GM18517 (cell line): Measurements from ENCODE around the gene SECISBP2.

Experiments used
- ATAC-seq: cut with Tn5 transposase; IDR thresholded peaks from one replicate; pipeline ENCODE4 v1.9.1; 2021; ENCODE audit warnings: mild to moderate bottlenecking, moderate library complexity; ENCODE audit not compliant: unreplicated experiment

SECISBP2 gene

DNA sequence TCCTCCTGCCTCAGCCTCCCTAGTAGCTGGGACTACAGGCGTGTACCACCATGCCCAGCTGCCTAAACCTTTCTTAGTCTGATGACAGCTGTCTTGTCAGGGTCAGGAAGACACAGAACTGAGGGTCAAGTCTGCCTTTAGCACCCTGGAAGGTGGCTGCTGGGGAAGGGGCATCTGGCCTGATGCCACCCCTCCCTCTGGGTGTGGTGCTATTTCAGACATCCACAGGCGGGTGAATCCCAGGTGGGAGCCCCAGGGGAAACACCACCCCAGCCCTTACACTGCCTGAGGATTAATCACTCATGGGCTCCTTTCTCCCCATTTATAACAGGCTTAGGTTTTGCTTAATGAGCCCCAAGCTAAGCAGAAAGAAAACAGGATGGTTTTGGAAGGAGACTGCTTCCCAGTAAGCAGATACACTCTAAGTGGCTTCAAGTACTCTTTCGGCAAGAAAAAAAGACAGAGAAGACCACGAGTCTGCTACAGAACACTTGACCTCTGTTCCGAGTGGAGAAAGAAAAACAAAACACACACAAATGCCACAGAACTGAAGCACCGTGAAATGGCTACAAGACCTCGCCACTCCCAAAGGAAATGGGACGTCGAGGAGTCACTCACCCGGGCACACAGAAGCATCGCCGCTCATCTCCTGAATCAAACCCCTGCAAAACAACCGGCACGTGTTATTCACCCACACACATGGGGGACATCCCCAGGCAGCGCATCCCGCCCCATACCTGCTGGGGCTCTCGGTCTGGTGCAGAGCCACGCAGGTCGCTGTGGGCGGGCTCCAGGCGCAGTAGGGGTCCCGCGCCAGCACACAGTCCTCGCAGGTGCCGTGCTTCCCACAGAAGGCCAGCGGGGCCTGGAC, 62.4 kb downstream of the SECISBP2 start:
- no peak for ATAC-seq

DNA sequence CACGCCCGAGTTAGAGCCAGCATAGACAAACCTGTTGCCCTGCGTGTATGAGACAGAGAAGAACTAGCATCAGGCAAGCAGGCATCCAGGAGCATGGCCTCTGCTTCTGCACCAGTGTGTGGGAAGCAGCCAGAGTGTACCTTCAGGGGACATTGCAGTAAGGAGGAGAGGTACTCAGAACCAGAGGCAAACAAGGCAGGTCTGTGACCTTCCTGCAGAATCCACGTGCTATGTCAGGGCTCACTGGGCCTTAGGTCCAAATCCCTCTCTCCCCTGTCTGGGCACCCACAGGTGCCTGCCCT, 63.0 kb downstream of the SECISBP2 start:
- no peak for ATAC-seq

DNA sequence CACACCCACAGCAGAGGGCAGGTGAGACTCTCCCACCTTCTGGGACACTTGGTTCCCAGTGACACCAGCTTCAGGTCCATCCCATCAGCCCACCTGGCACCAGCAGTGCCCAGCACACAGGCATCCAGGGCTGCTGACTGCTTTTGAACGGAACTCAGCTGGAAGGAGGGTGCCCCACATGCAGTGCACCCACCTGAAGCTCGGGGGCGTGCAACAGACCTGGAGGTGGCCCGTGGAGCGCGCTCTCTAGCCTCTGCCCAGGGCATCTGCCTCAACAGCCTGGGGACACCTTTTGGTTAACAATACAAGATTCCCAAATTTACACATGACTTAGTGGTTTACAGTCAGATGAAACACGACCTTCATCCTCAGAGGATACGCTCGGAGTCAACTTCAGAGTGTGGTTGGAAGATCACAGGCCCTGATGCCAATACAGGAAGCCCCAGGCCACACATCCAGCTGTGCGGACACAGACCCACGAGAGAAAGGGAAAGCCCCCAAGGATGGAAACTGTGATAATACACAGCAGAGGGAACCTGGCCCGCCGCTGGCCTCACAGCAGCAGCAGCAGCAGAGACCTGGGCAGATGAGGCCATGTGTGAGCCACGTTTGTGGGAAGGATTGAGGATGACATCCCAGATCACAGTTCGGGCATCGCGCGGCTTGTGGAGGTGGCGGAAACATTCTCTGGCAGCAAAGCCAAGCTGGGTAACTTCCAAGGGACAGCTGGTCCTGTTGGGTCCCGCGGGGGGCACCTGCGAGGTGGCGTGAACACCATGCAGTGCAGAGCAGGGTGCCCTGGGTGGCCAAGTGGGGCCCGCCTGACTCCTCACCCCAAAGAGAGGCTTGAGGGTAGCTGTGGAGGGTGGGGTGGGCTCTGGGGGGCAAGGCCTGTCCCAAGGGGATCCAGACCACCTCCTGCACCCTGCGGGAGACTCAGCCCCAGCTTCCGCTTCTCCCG, 64.0 kb downstream of the SECISBP2 start:
- no peak for ATAC-seq

DNA sequence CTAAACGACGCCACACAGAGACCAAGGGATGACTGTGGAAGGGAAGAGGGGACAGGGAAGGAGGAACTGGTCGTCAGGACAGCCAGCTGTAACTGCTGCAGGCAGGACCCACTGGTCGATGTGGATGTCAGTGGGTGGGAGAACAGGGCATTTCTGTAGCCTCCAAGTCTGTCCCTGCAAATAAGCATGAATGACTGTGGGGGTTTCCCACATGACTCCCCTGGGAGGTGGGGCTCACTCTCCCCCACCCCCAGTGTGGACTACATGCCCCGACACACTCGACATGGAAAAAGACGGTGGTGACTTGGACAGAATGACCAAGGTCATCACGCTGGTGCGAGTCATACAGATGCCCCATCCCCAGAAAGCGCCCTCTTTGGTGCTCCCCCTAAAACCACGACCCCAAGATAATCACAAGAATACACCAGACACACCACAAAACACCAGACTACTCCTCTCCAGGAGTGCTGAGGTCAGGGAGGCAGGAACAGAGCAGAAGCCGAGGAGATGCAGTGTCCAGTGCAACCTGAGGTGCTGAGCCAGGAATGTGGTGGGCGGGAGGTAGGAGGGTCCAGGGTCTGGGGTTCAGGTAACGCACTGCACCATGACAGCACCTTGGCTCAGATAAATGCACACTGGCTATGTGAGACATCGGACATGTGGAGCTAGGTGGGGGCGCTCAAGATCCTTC, 64.9 kb downstream of the SECISBP2 start:
- no peak for ATAC-seq

GRCh38 chr9:89383721-89384300, 65.5 kb downstream of the SECISBP2 start:
- ATAC-seq, result no peak

DNA sequence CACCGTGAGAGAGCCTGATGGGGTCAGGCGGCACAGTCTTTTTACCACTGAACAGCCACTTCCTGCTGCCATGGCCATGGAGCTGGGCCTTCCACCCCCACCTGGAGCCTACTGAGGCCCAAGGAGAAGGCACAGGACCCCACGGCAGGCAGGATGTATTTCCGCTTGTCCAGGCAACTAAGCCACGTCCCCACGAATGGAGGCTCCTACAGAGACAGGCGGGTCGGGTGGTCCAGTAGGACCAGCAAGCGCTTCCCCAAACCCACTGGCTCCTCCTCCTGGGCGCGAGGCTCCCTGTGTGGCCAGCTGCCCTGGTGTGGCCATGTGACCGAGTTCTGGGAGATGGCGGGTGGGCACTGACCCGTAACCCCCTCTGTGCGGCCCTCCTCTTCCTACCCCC, 66.5 kb downstream of the SECISBP2 start:
- no peak for ATAC-seq

DNA sequence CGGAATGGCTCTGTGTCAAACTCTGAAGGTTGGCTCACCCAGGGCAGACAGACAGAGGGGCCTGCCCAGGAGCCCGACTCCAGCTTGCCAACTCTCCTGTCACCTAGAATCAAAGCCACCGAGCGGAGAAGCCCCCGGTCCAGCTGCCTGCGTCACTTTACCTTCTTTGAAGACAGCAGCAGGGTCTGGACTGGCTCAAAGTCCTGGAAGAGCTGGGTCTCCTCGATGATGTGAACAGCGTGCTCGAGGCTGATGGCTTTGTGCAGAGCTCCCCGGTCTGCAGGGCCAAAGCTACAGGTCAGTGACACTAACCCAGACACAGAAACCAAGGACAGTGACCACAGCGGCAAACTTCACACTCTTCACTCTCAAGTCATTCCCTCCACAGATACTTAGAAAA, 67.9 kb downstream of the SECISBP2 start:
- ATAC-seq, result no peak

- ATAC-seq, result no peak
Measured at GRCh38 chr9:89386797-89387196, 68.5 kb downstream of the SECISBP2 start.

- no peak for ATAC-seq
Measured at GRCh38 chr9:89387197-89387849, 69.0 kb downstream of the SECISBP2 start.

GRCh38 chr9:89388084-89388867, 70.0 kb downstream of the SECISBP2 start:
- no peak for ATAC-seq

DNA sequence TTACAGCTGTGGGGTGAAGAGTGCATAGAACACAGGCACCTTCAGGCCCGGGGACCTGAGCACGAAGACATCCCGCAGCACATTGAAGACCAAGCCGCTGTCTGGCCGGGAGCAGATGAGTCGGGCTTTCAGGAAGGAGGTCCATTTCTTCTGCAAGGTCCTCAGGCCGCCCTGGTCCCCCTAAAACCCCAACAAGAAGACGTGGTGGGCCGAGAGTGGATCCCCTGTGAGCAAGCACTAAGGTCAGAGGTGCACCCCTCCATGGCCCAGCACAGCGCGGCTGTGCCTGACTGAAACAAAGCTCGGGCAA, 70.5 kb downstream of the SECISBP2 start:
- ATAC-seq, result no peak

DNA sequence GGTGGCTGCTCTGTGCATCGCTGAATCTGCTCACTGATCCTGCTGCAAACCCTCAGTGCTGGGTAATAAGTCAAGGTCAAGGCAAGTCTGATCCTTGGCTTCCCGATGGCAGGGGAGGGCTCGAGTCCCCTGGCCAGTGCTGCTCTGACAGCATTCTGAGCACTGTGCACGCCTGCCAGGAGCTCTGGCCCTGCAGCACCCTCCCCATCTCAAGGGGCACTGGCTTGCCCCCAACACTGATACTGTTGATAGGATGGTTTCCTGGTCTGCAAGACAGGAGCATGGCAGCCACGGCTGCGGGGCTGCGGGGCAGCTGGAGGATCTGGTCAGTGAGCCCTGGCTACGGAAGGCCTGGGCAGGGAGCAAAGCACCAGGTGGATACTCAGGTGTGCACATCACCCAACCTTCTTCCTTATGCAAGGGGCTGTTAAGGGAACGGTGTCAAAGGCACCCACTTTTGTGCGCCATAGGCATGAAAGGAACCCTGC, 71.8 kb downstream of the SECISBP2 start:
- ATAC-seq, result no peak

GRCh38 chr9:89390578-89391116, 72.3 kb downstream of the SECISBP2 start:
- ATAC-seq, result no peak

- ATAC-seq, result no peak
Measured at GRCh38 chr9:89391585-89391984, 73.3 kb downstream of the SECISBP2 start.

DNA sequence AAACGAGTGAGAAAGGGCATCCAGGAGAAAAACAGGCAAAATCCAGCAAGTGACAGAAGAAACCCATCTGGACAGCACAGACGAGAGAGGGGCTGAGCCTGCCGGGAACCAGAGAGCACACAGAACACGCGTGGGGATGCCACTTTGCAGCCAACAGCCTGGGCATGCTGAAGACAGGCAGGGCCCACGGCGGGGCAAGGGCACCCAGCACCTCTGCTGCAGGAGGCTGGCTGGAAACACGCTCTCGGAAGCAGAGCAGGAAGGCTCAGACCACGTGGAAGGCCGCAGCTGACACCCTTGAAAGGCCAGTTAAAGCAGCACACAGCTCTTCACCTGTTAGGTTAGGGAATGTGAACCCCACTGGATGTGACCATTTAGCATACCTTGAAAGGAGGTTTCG, 76.1 kb downstream of the SECISBP2 start:
- ATAC-seq, result no peak

DNA sequence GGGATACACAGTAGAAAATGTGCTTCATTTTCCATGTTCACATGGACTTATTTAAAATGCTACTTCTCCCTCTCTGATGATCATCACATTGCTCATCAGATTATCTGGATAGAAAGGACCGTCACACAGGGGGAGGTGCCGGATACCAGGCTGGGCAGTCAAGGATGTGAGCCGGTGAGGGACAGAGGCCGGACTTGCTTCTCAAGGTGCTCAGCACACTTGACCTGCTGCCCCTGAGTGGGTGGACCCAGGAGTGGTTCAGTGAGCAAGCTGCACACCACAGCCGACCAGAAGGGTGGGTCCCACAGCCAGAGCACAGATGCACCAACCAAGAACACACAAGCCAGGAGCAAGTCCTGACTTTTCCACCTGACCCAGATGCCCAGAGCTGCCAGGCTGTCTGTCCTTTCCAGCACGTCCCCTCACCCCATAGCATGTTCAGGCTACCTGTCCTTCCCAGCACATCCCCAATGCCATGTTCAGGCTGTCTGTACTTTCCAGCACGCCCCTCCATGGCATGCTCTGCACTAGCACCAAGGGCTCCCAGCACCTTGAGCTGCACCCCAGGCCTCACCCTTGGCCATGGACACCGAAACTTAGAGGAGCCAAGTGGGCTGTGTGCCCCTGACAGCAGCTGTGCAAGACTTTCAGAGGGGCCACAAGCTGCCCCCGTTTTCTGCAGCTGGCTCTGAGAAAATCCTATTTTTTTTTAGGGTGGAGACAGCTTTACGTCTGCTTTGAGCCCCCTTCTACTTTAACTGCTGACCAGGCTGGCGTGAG, 77.8 kb downstream of the SECISBP2 start:
- ATAC-seq, result no peak

GRCh38 chr9:89397471-89397870, 79.2 kb downstream of the SECISBP2 start:
- ATAC-seq, result no peak

DNA sequence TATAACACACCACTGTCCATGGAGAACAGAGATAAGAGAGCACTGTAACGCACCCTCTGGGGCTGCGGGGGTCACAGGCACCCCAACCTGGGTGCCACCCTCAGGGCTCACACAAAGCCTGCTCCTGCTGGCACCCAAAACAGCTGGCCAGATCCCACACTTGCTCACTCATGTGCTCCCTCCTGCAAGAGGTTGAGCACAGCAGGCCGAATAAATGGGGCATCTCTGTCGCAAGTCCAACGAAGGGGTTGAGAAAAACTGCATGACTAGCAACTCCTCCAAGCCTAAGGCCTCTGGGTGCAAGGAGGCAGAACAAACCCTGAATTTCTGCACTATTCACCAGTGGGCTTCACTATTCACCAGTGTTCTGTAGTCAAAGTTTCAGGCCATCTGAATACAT, 80.3 kb downstream of the SECISBP2 start:
- ATAC-seq, result no peak
